GM12878 (cell line): Measurements from ENCODE around the gene LPIN1. TPM values are rescaled to one million over a fixed set of nuclear protein-coding genes. Genes with fewer than 3 reads are reported as not detected.

Experiments
- ATAC-seq: fragments of 200-7000 bp; cut with Tn5 transposase; 3 replicates; pipeline ENCODE4 v1.9.1; 2020; ENCODE audit warnings: mild to moderate bottlenecking, moderate library complexity
- BruUV-seq: library from RNA; stranded (reverse); fragments of 400-500 nt; replicated peaks from 2 replicates; lab custom pipeline; 2021; lab: Mats Ljungman, UMichigan
- CTCF ChIA-PET: fragments of 300-600 bp; sonication (Branson Sonifier 250); formaldehyde crosslinking; extraction: SDS; loops from one replicate; lab custom pipeline; 2021; ENCODE audit warnings: inconsistent platforms; lab: Yijun Ruan, JAX
- POLR2A ChIA-PET: fragments of 350-600 bp; formaldehyde crosslinking; extraction: SDS; loops from one replicate; lab custom pipeline; 2021; ENCODE audit warnings: inconsistent platforms; lab: Charles Lee
- RAD21 ChIA-PET: fragments of 300-600 bp; sonication (Branson Sonifier 250); formaldehyde crosslinking; loops from one replicate; lab custom pipeline; 2023; ENCODE audit warnings: antibody characterized with exemption; ENCODE audit not compliant: unreplicated experiment; lab: Charles Lee
- SMC1A ChIA-PET: fragments of 300-600 bp; sonication (Branson Sonifier 250); formaldehyde crosslinking; loops from one replicate; lab custom pipeline; 2023; ENCODE audit not compliant: unreplicated experiment, uncharacterized antibody; lab: Charles Lee
- DNase-seq: peaks from one replicate; pipeline ENCODE4 v3.0.0-alpha.2; 2011; ENCODE audit warnings: low read depth, low spot score
- FAIRE-seq: peaks from 3 replicates; lab custom pipeline; 2011; peaks lifted over from hg19 to GRCh38; lab: Jason Lieb, UNC
- H2AFZ ChIP-seq: 2 replicates; pipeline ENCODE4 v1.6.0; 2011; ENCODE audit warnings: low read depth, low read length, control low read depth; ENCODE audit not compliant: control insufficient read depth
- H3K27ac ChIP-seq: 2 replicates; pipeline ENCODE4 v1.5.1; 2011; ENCODE audit warnings: control low read depth; ENCODE audit not compliant: control insufficient read depth, insufficient read depth
- H3K27me3 ChIP-seq, 2 experiments: replicated peaks in 1 of 2; 2 replicates each; pipeline versions ENCODE4 v1.6.0 to v1.6.1; 2011; ENCODE audit warnings: low read length in 1 of 2; ENCODE audit not compliant: control insufficient read depth in 2 of 2, insufficient read depth in 2 of 2
- H3K36me3 ChIP-seq, 2 experiments: 2 replicates each; pipeline ENCODE4 v1.5.1; 2011; ENCODE audit warnings: low read length in 1 of 2; ENCODE audit not compliant: control insufficient read depth in 2 of 2, insufficient read depth in 2 of 2
- H3K4me1 ChIP-seq: 2 replicates; pipeline ENCODE4 v1.6.1; 2011; ENCODE audit warnings: mild to moderate bottlenecking, low read length, moderate library complexity, mixed read lengths; ENCODE audit not compliant: control insufficient read depth, insufficient read depth
- H3K4me2 ChIP-seq: 2 replicates; pipeline ENCODE4 v1.6.0; 2011; ENCODE audit warnings: control low read depth; ENCODE audit not compliant: control insufficient read depth, insufficient read depth
- H3K4me3 ChIP-seq: fragments of 200-600 bp; sonication (generic); 2 replicates; pipeline ENCODE4 v1.5.1; 2016
- H3K79me2 ChIP-seq: 2 replicates; pipeline ENCODE4 v1.6.0; 2011; ENCODE audit warnings: low read length; ENCODE audit not compliant: control insufficient read depth, insufficient read depth
- H3K9ac ChIP-seq: 2 replicates; pipeline ENCODE4 v1.8.0; 2011; ENCODE audit warnings: low read length, control low read depth, mixed read lengths; ENCODE audit not compliant: control insufficient read depth, insufficient read depth
- H3K9me3 ChIP-seq: replicated peaks from 3 replicates; pipeline ENCODE4 v1.5.1; 2011; ENCODE audit warnings: mild to moderate bottlenecking, low read length; ENCODE audit not compliant: control insufficient read depth, insufficient read depth
- H4K20me1 ChIP-seq: 2 replicates; pipeline ENCODE4 v1.6.0; 2011; ENCODE audit not compliant: control insufficient read depth, insufficient read depth
- HCFC1 ChIP-seq: fragments of 150-350 bp; IDR thresholded peaks from 2 replicates; pipeline ENCODE4 v1.6.1; 2014; ENCODE audit warnings: low read length
- MLLT1 ChIP-seq: fragments of 450-650 bp; IDR thresholded peaks from 2 replicates; pipeline ENCODE4 v1.6.1; 2016; ENCODE audit warnings: mild to moderate bottlenecking
- MXI1 ChIP-seq: fragments of 150-350 bp; IDR thresholded peaks from 2 replicates; pipeline ENCODE4 v1.6.1; 2011; ENCODE audit warnings: low read depth, mild to moderate bottlenecking, inconsistent platforms, low read length, improper control_type of control experiment
- NKRF ChIP-seq: fragments of 450-650 bp; conservative IDR thresholded peaks from 2 replicates; pipeline ENCODE4 v1.6.1; 2017; ENCODE audit warnings: mild to moderate bottlenecking, moderate library complexity
- PKNOX1 ChIP-seq: fragments of 450-650 bp; IDR thresholded peaks from 2 replicates; pipeline ENCODE4 v1.6.1; 2016; ENCODE audit warnings: mild to moderate bottlenecking
- SMAD5 ChIP-seq: IDR thresholded peaks from 2 replicates; pipeline ENCODE4 v1.6.1; 2016; ENCODE audit warnings: antibody characterized with exemption, low read depth
- ZSCAN29 ChIP-seq: fragments of 450-650 bp; IDR thresholded peaks from 2 replicates; pipeline ENCODE4 v1.6.1; 2017; ENCODE audit warnings: mild to moderate bottlenecking, moderate library complexity
- WGBS: methylation state at CpG from one replicate; pipeline ENCODE4 v1.1.6; 2016; ENCODE audit warnings: low lambda C conversion rate; ENCODE audit not compliant: insufficient replicate concordance, insufficient coverage; ENCODE audit errors: missing lambda C conversion rate; 5-methylcytosine and 5-hydroxymethylcytosine counted together
- in situ Hi-C: fragments of 300-500 bp; cut with MboI; formaldehyde crosslinking; loops from 9 replicates; pipeline ENCODE4 v1.14.3; 2018; ENCODE audit warnings: mixed read lengths
- intact Hi-C: fragments of 100-400 bp; cut with micrococcal nuclease; formaldehyde crosslinking; loops from one replicate; pipeline ENCODE4 v1.14.2; 2022; ENCODE audit not compliant: unreplicated experiment
- polyA plus RNA-seq, 11 experiments: library from polyadenylated mRNA; depleted of rRNA in 4 of 11; unstranded in 6 of 11; stranded (reverse) in 5 of 11; fragments of >200 nt; fragmentation: Nextera tagmentation in 4 of 11; fragmentation: Illumina TruSeq in 1 of 11; extraction: Ambion mirVana in 4 of 11; extraction: Trizol in 1 of 11; gene quantifications; 1 replicate in 1 of 11; 2 replicates in 10 of 11; pipeline versions ENCODE4 v1.2.1 to v1.2.3, GENCODE V29; 2011 to 2016; ENCODE audit warnings: inconsistent platforms in 2 of 11, missing spikeins in 2 of 11, low read depth in 1 of 11
- total RNA-seq, 4 experiments: library from RNA; depleted of rRNA in 3 of 4; stranded (reverse); fragments of >200 nt in 3 of 4; fragmentation: Illumina TruSeq in 1 of 4; extraction: Trizol in 1 of 4; gene quantifications; 2 replicates each; pipeline versions ENCODE4 v1.2.1 to v1.2.3, GENCODE V29; 2013 to 2021

The LPIN1 gene
- total and polyA plus RNA-seq, 10 of the 15 experiments (the other 5 are each of a cell fraction or from before 2014, with no cell fraction given): 18.8 to 82.5 (median 50.3) TPM

- POLR2A ChIA-PET: no interaction called here
- CTCF ChIA-PET: no interaction called here
- intact Hi-C loops: loop anchor here (10.0 kb wide), 2 partner anchors 335 to 745 kb away; no protein-coding TSS in a partner anchor
- H3K4me1 ChIP-seq: no peaks in the 10 kb centered on the region
- no peak overlapping the region for H3K4me2 ChIP-seq
- FAIRE-seq (no peak), ATAC-seq (no peak), DNase-seq (no peak)
- H3K27ac ChIP-seq: no peak overlapping the region
- SMC1A ChIA-PET: no interaction called here
- RAD21 ChIA-PET: no interaction called here
- no peaks in the 10 kb centered on the region; the same call in 1 of the 3 replicates for H3K9me3 ChIP-seq
- H4K20me1 ChIP-seq: no peaks in the 10 kb centered on the region
- H3K27me3 ChIP-seq: 0 out of 4 replicates have a peak, but pooled peaks cover 0 to 3% of the 10 kb centered on the region in 2 experiments
- H3K4me3 ChIP-seq: no peak overlapping the region
- no TSS peak for BruUV-seq
- WGBS: 35% methylated on average over 4 of the region's 4 CpGs
- no peak for TF ChIP-seq NKRF
- no peak for TF ChIP-seq PKNOX1
- TF ChIP-seq MXI1: no peak
- TF ChIP-seq MLLT1: no peak
- no peak for TF ChIP-seq SMAD5
- TF ChIP-seq HCFC1: no peak
- TF ChIP-seq ZSCAN29: no peak
- TF ChIP-seq, all 136 proteins: peak for 0
- H2AFZ ChIP-seq: no peak overlapping the region
- no peak overlapping the region for H3K9ac ChIP-seq
- no peaks in the 10 kb centered on the region for H3K36me3 ChIP-seq
- H3K79me2 ChIP-seq: no peaks in the 10 kb centered on the region
- in situ Hi-C loops: loop anchor here (25.0 kb wide), 1 partner anchor 447 kb away; no protein-coding TSS in a partner anchor
Measured at GRCh38 chr2:11839916-11840315, 93.5 kb downstream of the LPIN1 start.
